Panc1 (cell line): ENCODE measurements around the gene RALGAPA1.

Experiments
- CTCF ChIP-seq: fragments of 450-650 bp; IDR thresholded peaks from 2 replicates; pipeline ENCODE4 v1.5.1; 2017; ENCODE audit warnings: mild to moderate bottlenecking
- POLR2AphosphoS5 ChIP-seq: IDR thresholded peaks from 2 replicates; pipeline ENCODE4 v1.6.1; 2012; ENCODE audit warnings: mild to moderate bottlenecking, low read depth, low read length, moderate library complexity
- REST ChIP-seq, 2 experiments: IDR thresholded peaks; 2 replicates each; pipeline ENCODE4 v1.6.1; 2011 to 2012; ENCODE audit warnings: low read depth in 2 of 2, control low read depth in 1 of 2, low read length in 1 of 2, mild to moderate bottlenecking in 1 of 2, moderate library complexity in 1 of 2; ENCODE audit not compliant: insufficient read depth in 1 of 2
- SIN3A ChIP-seq: IDR thresholded peaks from 2 replicates; pipeline ENCODE4 v1.6.1; 2012; ENCODE audit warnings: low read depth, mild to moderate bottlenecking, low read length, moderate library complexity, borderline replicate concordance; ENCODE audit not compliant: insufficient read depth
- TCF7L2 ChIP-seq: IDR thresholded peaks from 2 replicates; pipeline ENCODE4 v1.6.1; 2011; ENCODE audit warnings: mild to moderate bottlenecking, low read depth, low read length, inconsistent platforms

GRCh38 chr14:35578135-35578534 is 231.0 kb downstream of the RALGAPA1 start:
- TF ChIP-seq CTCF, result no peak
- TF ChIP-seq REST (IDR thresholded peaks at IDR 0.05; ENCODE audit: insufficient read depth in 1 of 2, low read depth in 2 of 2, low read length in 1 of 2), result no peak
- TF ChIP-seq SIN3A, result no peak
- no peak for TF ChIP-seq POLR2AphosphoS5
- no peak for TF ChIP-seq TCF7L2
